ENCODE results near the gene ZC3H18.

Gene ZC3H18

DNA sequence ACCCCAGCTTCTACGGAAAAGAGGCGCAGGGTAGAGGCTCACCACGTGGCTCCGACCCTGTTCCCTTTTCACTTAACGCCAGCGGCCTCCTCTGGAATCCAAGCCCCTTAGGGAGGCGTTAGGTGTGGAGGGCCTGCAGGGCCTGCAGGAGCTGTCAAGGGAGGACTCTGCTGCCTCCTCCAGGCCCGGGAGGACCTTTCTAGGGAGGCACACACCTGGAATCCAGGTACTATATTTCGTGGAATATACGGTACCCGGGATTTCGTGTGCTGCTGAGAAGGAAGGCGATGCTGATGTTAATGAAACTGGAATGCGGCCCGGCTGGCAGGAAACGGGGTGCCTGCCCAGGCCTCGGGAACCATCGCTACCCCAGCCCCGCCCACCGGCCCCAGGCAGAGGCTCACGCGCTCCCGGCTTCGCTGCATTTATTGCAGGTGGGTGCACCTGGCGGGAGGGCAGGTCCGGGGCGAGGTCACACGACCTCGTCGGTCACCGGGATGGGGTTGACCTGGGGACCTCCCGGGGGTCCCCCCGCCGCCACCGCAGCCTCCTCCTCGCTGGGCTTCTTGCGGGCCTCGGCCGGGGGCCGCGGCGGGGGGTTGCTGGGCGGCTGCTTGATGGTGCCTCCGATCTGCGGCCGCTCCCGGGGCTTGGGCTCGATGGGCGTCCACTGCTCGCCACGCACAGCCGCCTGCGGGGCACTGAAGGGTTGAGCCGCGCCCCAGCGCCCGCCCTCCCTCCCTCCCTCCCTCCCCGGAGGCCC is 72.9 kb downstream of the ZC3H18 start:
- H3K27ac ChIP-seq = no peak overlapping the region
- TF ChIP-seq CTCF (IDR thresholded peaks at IDR 0.05) = no peak
- no peak for TF ChIP-seq ZFX (IDR thresholded peaks at IDR 0.05; ENCODE audit: borderline replicate concordance)

DNA sequence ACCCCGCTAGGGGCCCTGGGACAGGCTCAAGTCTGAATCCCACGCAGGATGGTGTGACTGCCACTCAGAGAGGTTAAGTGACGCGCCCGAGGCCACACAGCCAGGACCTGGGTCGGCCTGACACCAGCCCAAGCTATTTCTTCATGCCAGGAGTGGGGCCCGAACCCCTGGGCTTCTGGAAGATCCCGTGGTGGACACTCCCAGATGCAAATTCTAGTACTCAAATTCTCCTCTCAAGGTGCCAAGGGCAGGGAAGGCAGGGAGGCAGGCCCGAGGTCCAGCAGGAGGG is 73.4 kb downstream of the ZC3H18 start:
- no peak overlapping the region for H3K27ac ChIP-seq
- TF ChIP-seq ZFX (IDR thresholded peaks at IDR 0.05; ENCODE audit: borderline replicate concordance) (no peak), CTCF (IDR thresholded peaks at IDR 0.05) (no peak)

DNA sequence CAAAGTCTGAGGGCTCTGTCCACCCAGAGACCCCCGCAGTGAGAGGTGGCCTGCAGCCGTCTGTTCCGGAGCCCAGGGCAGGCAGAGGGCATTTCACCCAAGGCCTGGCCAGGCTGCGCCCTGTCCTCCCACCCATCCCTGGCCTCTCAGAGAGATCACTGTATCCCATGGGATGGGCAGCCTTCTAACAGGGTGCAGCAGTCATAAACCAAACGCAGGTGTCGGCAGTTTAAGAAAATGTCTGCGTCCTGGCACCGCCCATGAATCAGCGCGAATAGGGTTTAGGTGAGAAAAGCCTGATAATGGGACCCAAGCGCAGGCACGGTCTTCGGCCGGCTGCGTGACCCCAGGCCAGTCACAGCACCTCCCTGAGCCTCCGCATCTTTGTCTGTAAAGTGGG is 75.3 kb downstream of the ZC3H18 start:
- no peak overlapping the region for H3K27ac ChIP-seq
- no peak for TF ChIP-seq CTCF (IDR thresholded peaks at IDR 0.05)
- TF ChIP-seq ZFX (IDR thresholded peaks at IDR 0.05; ENCODE audit: borderline replicate concordance) = no peak

DNA sequence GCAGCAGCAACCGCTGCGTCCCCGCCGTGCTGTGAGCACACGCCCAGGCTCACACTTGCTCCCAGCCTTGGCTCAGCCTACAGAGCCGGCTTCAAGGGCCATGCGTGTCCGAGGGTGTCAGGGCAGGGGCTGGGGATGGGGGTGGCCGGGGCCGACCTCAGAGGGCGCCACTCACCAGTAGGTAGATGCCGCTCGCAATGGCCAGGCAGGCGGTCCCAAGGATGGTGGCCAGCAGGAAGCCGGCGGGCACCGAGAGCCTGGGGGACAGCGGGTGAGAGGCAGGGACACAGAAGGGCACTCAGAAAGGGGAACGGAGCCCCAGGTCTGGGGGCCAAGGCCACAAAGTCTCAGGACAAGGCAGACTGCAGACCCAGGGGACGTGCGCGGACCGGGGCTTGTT is 75.7 kb downstream of the ZC3H18 start:
- no peak overlapping the region for H3K27ac ChIP-seq
- TF ChIP-seq CTCF (IDR thresholded peaks at IDR 0.05) (no peak), ZFX (IDR thresholded peaks at IDR 0.05; ENCODE audit: borderline replicate concordance) (no peak)

DNA sequence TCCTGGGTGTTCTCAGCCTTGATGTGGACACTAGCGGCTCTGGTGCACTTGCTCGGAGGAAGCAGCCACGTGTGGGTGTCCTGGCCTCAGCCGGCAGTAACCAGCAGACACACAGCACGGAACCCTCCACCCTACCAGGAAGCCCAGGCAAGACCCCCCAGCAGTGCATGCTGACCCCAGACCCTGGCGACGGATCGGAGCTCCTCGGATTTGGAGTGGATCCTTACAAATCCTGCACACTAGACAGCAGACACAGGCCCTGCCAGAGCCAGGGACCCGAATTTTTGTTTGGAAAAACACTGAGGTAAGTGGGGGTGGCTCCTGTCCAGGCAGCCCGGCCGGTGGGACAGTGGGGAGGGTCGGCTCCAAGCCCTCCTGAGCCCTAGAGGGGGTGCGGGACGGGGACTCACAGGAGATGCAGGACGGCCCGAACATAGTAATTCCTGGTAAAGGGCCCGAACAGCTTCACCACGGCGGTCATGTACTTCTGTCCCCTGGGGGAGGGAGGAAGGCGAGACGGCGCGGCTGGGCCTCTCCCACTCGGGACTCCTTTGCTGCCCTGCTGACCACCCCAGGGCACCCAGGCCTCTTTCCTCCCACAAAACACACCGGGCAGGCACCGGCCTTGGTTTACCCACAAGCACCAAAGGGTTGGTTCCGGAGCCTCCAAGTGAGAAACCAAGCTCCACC is 76.3 kb downstream of the ZC3H18 start:
- H3K27ac ChIP-seq = no peak overlapping the region

GRCh38 chr16:88647178-88648070 is 77.2 kb downstream of the ZC3H18 start:
- TF ChIP-seq ZFX (IDR thresholded peaks at IDR 0.05; ENCODE audit: borderline replicate concordance) (no peak), CTCF (IDR thresholded peaks at IDR 0.05) (no peak)

More for the DNA sequence above, 76.3 kb downstream of the ZC3H18 start:
- no peak for TF ChIP-seq CTCF (IDR thresholded peaks at IDR 0.05)
- TF ChIP-seq ZFX (IDR thresholded peaks at IDR 0.05; ENCODE audit: borderline replicate concordance) = no peak

More at GRCh38 chr16:88647178-88648070, 77.2 kb downstream of the ZC3H18 start:
- H3K27ac ChIP-seq = no peak overlapping the region
